Keratinocyte (primary cell): ENCODE data around the gene LRRC10B.

Experiments
- EZH2 ChIP-seq: IDR thresholded peaks from one replicate; pipeline ENCODE4 v1.6.1; 2012; ENCODE audit warnings: inconsistent platforms, mild to moderate bottlenecking, low read length, moderate library complexity
- TF ChIP-seq, protein P1 (sequence below), 3 experiments: IDR thresholded peaks in 1 of 3; conservative IDR thresholded peaks in 1 of 3; optimal IDR thresholded peaks in 1 of 3; 2 replicates in 2 of 3; 3 replicates in 1 of 3; pipeline versions ENCODE3 to v1.5.1; 2011; ENCODE audit warnings: low read length in 3 of 3, mild to moderate bottlenecking in 3 of 3, moderate library complexity in 2 of 3, control low read depth in 1 of 3, inconsistent platforms in 1 of 3; ENCODE audit not compliant: insufficient read depth in 2 of 3; ENCODE audit errors: extremely low read depth in 1 of 3

DNA sequence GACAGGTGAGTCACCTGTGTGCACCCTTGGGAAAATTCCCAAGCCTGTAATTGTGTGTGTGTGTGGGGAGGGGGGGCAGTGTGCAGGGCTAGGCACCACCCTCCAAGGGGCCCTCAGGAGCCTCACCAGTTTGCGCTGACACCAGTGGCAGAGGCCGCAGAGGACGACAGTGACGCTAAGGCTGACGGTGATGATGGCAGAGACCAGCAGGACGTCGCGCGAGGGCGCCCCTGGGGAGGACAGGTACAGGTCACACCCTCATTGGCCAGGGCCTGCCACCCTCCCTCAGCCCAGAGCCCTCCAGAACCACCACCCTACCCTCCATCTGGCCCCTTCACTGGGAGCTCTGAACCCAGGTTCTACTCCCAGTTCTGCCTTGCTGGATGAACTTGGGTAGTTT is 47.4 kb downstream of the LRRC10B start:
- TF ChIP-seq, protein P1, sequence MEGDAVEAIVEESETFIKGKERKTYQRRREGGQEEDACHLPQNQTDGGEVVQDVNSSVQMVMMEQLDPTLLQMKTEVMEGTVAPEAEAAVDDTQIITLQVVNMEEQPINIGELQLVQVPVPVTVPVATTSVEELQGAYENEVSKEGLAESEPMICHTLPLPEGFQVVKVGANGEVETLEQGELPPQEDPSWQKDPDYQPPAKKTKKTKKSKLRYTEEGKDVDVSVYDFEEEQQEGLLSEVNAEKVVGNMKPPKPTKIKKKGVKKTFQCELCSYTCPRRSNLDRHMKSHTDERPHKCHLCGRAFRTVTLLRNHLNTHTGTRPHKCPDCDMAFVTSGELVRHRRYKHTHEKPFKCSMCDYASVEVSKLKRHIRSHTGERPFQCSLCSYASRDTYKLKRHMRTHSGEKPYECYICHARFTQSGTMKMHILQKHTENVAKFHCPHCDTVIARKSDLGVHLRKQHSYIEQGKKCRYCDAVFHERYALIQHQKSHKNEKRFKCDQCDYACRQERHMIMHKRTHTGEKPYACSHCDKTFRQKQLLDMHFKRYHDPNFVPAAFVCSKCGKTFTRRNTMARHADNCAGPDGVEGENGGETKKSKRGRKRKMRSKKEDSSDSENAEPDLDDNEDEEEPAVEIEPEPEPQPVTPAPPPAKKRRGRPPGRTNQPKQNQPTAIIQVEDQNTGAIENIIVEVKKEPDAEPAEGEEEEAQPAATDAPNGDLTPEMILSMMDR (optimal IDR thresholded peaks at IDR 0.05 in 1 of 3, IDR thresholded peaks at IDR 0.05 in 1 of 3, conservative IDR thresholded peaks at IDR 0.05 in 1 of 3; ENCODE audit: extremely low read depth in 1 of 3, insufficient read depth in 2 of 3, low read length in 3 of 3), result no peak
- TF ChIP-seq EZH2, result no peak
